Aorta (tissue), 5 donors: Measurements from ENCODE around the gene CACHD1. TPM values are rescaled to one million over a fixed set of nuclear protein-coding genes. Genes with fewer than 3 reads are reported as not detected.
A peak's percentile ranks its signal among the peaks of the same experiment; 100 is the strongest.

Experiments used
- ATAC-seq: fragments of 200-7000 bp; cut with Tn5 transposase; one replicate; pipeline ENCODE4 v1.9.1; 2022; ENCODE audit warnings: moderate library complexity; ENCODE audit not compliant: low FRiP score
- DNase-seq, 2 donors: peaks; one replicate each; pipeline ENCODE4 v3.0.0-alpha.2; 2020
- H3K27ac ChIP-seq, 2 donors: one replicate each; pipeline ENCODE4 v1.5.1; 2013; ENCODE audit warnings: low read length in 2 of 2, mild to moderate bottlenecking in 2 of 2, moderate library complexity in 2 of 2, control low read depth in 1 of 2, inconsistent platforms in 1 of 2, low read depth in 1 of 2
- H3K27me3 ChIP-seq, 2 donors: one replicate each; pipeline ENCODE4 v1.6.1; 2013; ENCODE audit warnings: control low read depth in 1 of 2, low read length in 1 of 2, mild to moderate bottlenecking in 1 of 2, moderate library complexity in 1 of 2; ENCODE audit not compliant: insufficient read depth in 2 of 2, control insufficient read depth in 1 of 2
- H3K36me3 ChIP-seq, 2 donors: one replicate each; pipeline ENCODE4 v1.6.1; 2013; ENCODE audit warnings: control low read depth in 1 of 2, low read length in 1 of 2, mild to moderate bottlenecking in 1 of 2; ENCODE audit not compliant: insufficient read depth in 2 of 2, control insufficient read depth in 1 of 2
- H3K4me1 ChIP-seq, 2 donors: one replicate each; pipeline ENCODE4 v1.6.1; 2013; ENCODE audit warnings: low read length in 2 of 2, control low read depth in 1 of 2, mild to moderate bottlenecking in 1 of 2, moderate library complexity in 1 of 2; ENCODE audit not compliant: insufficient read depth in 2 of 2, control insufficient read depth in 1 of 2
- H3K4me3 ChIP-seq, 2 donors: one replicate each; pipeline ENCODE4 v1.5.1; 2013; ENCODE audit warnings: low read length in 2 of 2, control low read depth in 1 of 2, mild to moderate bottlenecking in 1 of 2
- H3K9me3 ChIP-seq: one replicate; pipeline ENCODE4 v1.6.1; 2013; ENCODE audit warnings: mild to moderate bottlenecking, low read length; ENCODE audit not compliant: control insufficient read depth
- WGBS, 2 donors: extraction: QIAGEN DNeasy Blood & Tissue Kit; methylation state at CpG; one replicate each; pipeline ENCODE4 v1.1.7; 2013; 5-methylcytosine and 5-hydroxymethylcytosine counted together
- intact Hi-C, 2 donors: fragments of 100-400 bp; cut with DNase I; formaldehyde crosslinking; loops; one replicate each; pipeline versions ENCODE4 v1.14.2 to v1.15.0; 2022
- polyA plus RNA-seq, 2 donors: library from polyadenylated mRNA; stranded (reverse); fragments of 200-250 nt; gene quantifications; one replicate each; pipeline ENCODE4 v1.2.3, GENCODE V29; 2013
- total RNA-seq, 2 donors: library from RNA; stranded (reverse); fragmentation: NEBNext Ultra II Directional; extraction: Animal tissue kit (Norgen Biotek cat#: 25700); gene quantifications; one replicate each; pipeline ENCODE4 v1.2.1, GENCODE V29; 2021
- donor health status: healthy with polysubstance abuse.
- donor health status: Bipolar disorder and iron deficiency.
- donor health status: DM: no; HTN: no; CAD: no.
- donor health status: DM: no; HTN: no; CAD: no.
- donor health status: DM: yes; HTN: yes; CAD: no.

Gene CACHD1
- total and polyA plus RNA-seq, 4 donors: 1.4 to 26.5 (median 5.0) TPM

DNA sequence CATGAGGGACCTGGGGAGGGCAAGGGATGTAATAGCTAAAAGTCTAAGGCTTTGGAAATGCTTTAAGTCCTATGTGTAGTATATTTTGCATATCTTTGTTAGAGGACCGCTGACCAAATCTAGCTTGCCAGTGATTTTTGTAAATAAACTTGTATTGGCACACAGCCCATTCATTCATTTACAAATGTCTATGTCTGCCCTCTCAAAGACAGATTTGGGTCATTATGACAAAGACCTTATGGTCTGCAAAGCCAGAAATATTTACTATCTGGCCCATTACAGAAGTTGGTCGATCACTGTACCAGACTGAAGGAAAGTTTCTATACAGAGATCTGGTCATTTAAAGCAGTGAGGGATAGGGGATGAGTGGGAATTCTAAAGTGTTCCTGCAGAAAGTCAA, 154.9 kb downstream of the CACHD1 start:
- no peaks in the 10 kb centered on the region for H3K36me3 ChIP-seq
- DNase-seq (no peak), ATAC-seq (no peak)
- no peak overlapping the region for H3K4me3 ChIP-seq
- intact Hi-C loops: no loop called here
- no peak overlapping the region for H3K27ac ChIP-seq
- 17 to 23% methylated on average over 2 of the region's 2 CpGs for WGBS, 2 donors
- H3K9me3 ChIP-seq: no peaks in the 10 kb centered on the region
- no peaks in the 10 kb centered on the region for H3K27me3 ChIP-seq
- H3K4me1 ChIP-seq: no peaks in the 10 kb centered on the region

GRCh38 chr1:64630611-64631010, 160.7 kb downstream of the CACHD1 start:
- ATAC-seq (no peak), DNase-seq (no peak)
- H3K27me3 ChIP-seq: no peaks in the 10 kb centered on the region
- intact Hi-C loops: no loop called here
- H3K9me3 ChIP-seq: no peaks in the 10 kb centered on the region
- H3K36me3 ChIP-seq: no peaks in the 10 kb centered on the region
- peaks cover 0 to 2% of the 10 kb centered on the region in 2 donors for H3K4me1 ChIP-seq
- 89 to 95% methylated on average over 4 of the region's 4 CpGs for WGBS, 2 donors
- no peak overlapping the region for H3K4me3 ChIP-seq
- H3K27ac ChIP-seq: no peak overlapping the region

- Histone ChIP-seq H3K27me3 (no peaks in the 10 kb centered on the region), H3K9me3 (no peaks in the 10 kb centered on the region), H3K4me3 (no peak overlapping the region), H3K4me1 (peaks cover 0 to 2% of the 10 kb centered on the region in 2 donors), H3K36me3 (no peaks in the 10 kb centered on the region), H3K27ac (no peak overlapping the region)
- intact Hi-C loops: no loop called here
- WGBS, 2 donors: 7 to 13% methylated on average over 3 of the region's 3 CpGs
- ATAC-seq (no peak), DNase-seq (no peak)
Observed at GRCh38 chr1:64631346-64632034, 161.6 kb downstream of the CACHD1 start.

DNA sequence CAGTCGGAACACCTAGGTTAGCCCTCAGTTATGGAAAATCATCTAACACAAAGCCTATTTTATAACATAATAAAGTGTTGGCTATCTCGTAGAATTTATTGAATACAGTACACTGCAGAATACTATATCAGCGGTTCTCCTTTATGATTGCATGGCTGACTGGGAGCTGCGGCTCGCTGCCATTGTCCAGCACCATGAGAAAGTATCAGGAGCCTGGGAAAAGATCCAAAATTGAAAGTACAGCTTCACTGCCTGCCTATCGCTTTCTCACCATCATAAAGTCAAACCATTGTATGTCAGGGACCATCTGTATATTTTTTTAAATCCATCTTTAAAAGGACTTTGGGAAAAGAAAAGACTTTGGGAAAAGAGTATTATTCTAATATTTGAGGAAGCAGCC, 163.0 kb downstream of the CACHD1 start:
- intact Hi-C loops: no loop called here
- DNase-seq (no peak), ATAC-seq (no peak)
- H3K9me3 ChIP-seq: no peaks in the 10 kb centered on the region
- no peak overlapping the region for H3K27ac ChIP-seq
- H3K27me3 ChIP-seq: no peaks in the 10 kb centered on the region
- WGBS, 2 donors: 86 to 91% methylated on average over 6 of the region's 6 CpGs
- H3K36me3 ChIP-seq: peaks cover 0 to 2% of the 10 kb centered on the region in 2 donors
- no peak overlapping the region for H3K4me3 ChIP-seq
- H3K4me1 ChIP-seq: peaks cover 0 to 2% of the 10 kb centered on the region in 2 donors

DNA sequence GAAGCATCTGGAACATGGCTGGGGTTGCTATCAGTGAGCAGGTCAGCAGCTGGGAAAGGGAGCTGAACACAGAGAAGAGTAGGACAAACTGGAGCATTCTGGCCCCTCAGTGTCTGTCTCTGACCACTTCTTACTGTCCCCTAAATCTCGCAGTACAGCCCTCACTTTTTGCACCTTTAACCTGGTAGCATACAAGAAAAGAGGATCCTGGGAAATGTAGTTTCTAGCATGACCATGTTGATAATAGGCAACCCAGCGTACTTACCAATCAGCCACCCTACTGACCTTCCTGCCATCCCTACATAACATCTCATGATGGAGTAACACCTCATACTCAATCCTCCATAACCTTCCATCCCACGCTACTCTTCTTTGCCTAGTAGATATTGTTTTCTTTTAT, 175.8 kb downstream of the CACHD1 start:
- no peaks in the 10 kb centered on the region for H3K4me1 ChIP-seq
- H3K4me3 ChIP-seq: no peak overlapping the region
- intact Hi-C loops: no loop called here
- DNase-seq (no peak), ATAC-seq (no peak)
- H3K27ac ChIP-seq: no peak overlapping the region
- peaks cover 0 to 4% of the 10 kb centered on the region in 2 donors for H3K36me3 ChIP-seq
- WGBS, 2 donors: 90 to 94% methylated on average over 3 of the region's 3 CpGs
- H3K9me3 ChIP-seq: no peaks in the 10 kb centered on the region
- no peaks in the 10 kb centered on the region for H3K27me3 ChIP-seq

GRCh38 chr1:64650411-64650810, 180.5 kb downstream of the CACHD1 start:
- H3K9me3 ChIP-seq: no peaks in the 10 kb centered on the region
- DNase-seq: no peak
- WGBS, 2 donors: 56 to 60% methylated on average over 2 of the region's 2 CpGs
- no peak overlapping the region for H3K4me3 ChIP-seq
- ATAC-seq: no peak
- H3K4me1 ChIP-seq: peaks cover 0 to 2% of the 10 kb centered on the region in 2 donors
- intact Hi-C loops: no loop called here
- no peaks in the 10 kb centered on the region for H3K36me3 ChIP-seq
- no peaks in the 10 kb centered on the region for H3K27me3 ChIP-seq
- H3K27ac ChIP-seq: no peak overlapping the region

DNA sequence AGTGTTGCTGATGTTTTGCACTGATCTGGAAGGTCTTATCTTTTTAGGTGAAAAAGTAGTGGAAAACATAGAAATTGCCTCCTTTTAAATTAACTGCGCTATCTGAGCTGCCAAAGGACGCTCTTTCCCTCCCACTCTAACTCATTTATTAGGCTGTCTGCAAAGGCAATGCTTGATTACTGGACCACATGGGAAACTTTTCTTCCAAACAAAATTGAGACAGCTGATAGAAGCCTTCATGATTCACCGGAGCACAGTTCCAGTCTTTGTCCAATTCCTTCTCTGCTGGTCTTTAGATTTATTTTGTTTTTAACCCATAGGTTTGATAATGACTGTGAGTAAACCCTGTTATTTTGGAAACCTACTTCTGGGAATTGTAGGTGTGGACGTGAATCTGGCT, 181.9 kb downstream of the CACHD1 start:
- peaks cover 0 to 2% of the 10 kb centered on the region in 2 donors for H3K4me1 ChIP-seq
- no peak overlapping the region for H3K27ac ChIP-seq
- no peak overlapping the region for H3K4me3 ChIP-seq
- no peaks in the 10 kb centered on the region for H3K36me3 ChIP-seq
- H3K27me3 ChIP-seq: no peaks in the 10 kb centered on the region
- no peak for ATAC-seq
- intact Hi-C loops: no loop called here
- no peak for DNase-seq
- WGBS, 2 donors: 42 to 59% methylated on average over 4 of the region's 4 CpGs
- no peaks in the 10 kb centered on the region for H3K9me3 ChIP-seq

DNA sequence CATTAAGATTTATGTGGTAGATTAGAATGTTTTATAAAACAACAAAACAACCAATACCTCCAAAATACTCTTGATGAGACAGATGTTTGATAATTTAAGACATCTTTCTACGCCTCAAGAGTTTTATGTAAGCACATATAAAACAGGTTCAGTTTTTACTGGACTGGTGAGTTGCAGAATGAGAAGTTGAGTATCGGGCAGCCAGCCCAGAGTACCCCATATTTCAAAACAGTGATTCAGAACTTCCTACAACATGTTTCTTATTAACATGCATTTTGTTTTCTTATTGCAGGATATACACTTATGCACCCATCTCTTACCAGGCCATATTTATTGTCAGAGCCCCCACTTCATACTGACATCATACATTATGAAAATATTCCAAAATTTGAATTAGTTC, 183.5 kb downstream of the CACHD1 start:
- no peak overlapping the region for H3K4me3 ChIP-seq
- no peaks in the 10 kb centered on the region for H3K9me3 ChIP-seq
- DNase-seq (no peak), ATAC-seq (no peak)
- intact Hi-C loops: no loop called here
- H3K36me3 ChIP-seq: no peaks in the 10 kb centered on the region
- H3K27me3 ChIP-seq: no peaks in the 10 kb centered on the region
- no peak overlapping the region for H3K27ac ChIP-seq
- H3K4me1 ChIP-seq: peaks cover 0 to 2% of the 10 kb centered on the region in 2 donors
- 76 to 87% methylated on average over 2 of the region's 2 CpGs for WGBS, 2 donors

GRCh38 chr1:64654519-64655341, 184.8 kb downstream of the CACHD1 start:
- Histone ChIP-seq H3K4me3 (no peak overlapping the region), H3K27ac (no peak overlapping the region), H3K4me1 (peaks cover 0 to 2% of the 10 kb centered on the region in 2 donors), H3K9me3 (no peaks in the 10 kb centered on the region), H3K36me3 (no peaks in the 10 kb centered on the region), H3K27me3 (no peaks in the 10 kb centered on the region)
- intact Hi-C loops: no loop called here
- DNase-seq: no peak
- ATAC-seq: peak; percentile 49
- WGBS, 2 donors: 52 to 63% methylated on average over 5 of the region's 5 CpGs
